ENCODE measurements around the gene SCARB1. TPM values are rescaled to one million over a fixed set of nuclear protein-coding genes. Genes with fewer than 3 reads are reported as not detected.

SCARB1 gene
- total RNA-seq, 2 experiments from 2014 or later = 36.2 to 38.1 TPM

- Mint-ChIP-seq H3K27ac (no peak overlapping the region), H3K9me3 (peaks cover 14% of the 10 kb centered on the region), H3K36me3 (ENCODE audit: low read depth) (peaks cover 3% of the 10 kb centered on the region), H3K4me1 (ENCODE audit: low read depth) (peaks cover 24% of the 10 kb centered on the region), H3K27me3 (peaks cover 6% of the 10 kb centered on the region), H3K4me3 (no peak overlapping the region)
- DNase-seq (no peak), ATAC-seq (no peak)
- CTCF ChIA-PET = interaction anchor here (0.9 to 3.5 kb wide), 4 partner anchors 9 to 31 kb away, joined by 3 to 29 read pairs (median 4); no protein-coding TSS in a partner anchor
- intact Hi-C loops (cut with micrococcal nuclease) = no loop called here
- no peak for TF ChIP-seq CTCF (IDR thresholded peaks at IDR 0.05)
- POLR2A ChIA-PET = interaction anchor here (1.6 kb wide), 1 partner anchor 191 kb away, joined by 3 read pairs; no protein-coding TSS in a partner anchor
These were observed 106.9 kb downstream of the SCARB1 start for GRCh38 chr12:124756760-124757159.

GRCh38 chr12:124756166-124756565, 107.5 kb downstream of the SCARB1 start:
- intact Hi-C loops (cut with micrococcal nuclease) = no loop called here
- peaks cover 14% of the 10 kb centered on the region for H3K9me3 Mint-ChIP-seq
- H3K27me3 Mint-ChIP-seq = peaks cover 9% of the 10 kb centered on the region
- peaks cover 3% of the 10 kb centered on the region for H3K36me3 Mint-ChIP-seq (ENCODE audit: low read depth)
- POLR2A ChIA-PET = interaction anchor here (1.6 kb wide), 1 partner anchor 190 kb away, joined by 3 read pairs; no protein-coding TSS in a partner anchor
- no peak for TF ChIP-seq CTCF (IDR thresholded peaks at IDR 0.05)
- H3K4me1 Mint-ChIP-seq (ENCODE audit: low read depth) = peaks cover 20% of the 10 kb centered on the region
- no peak overlapping the region for H3K4me3 Mint-ChIP-seq
- no peak overlapping the region for H3K27ac Mint-ChIP-seq
- ATAC-seq (no peak), DNase-seq (no peak)
- CTCF ChIA-PET = interaction anchor here (0.9 to 3.5 kb wide), 4 partner anchors 9 to 30 kb away, joined by 3 to 29 read pairs (median 4); no protein-coding TSS in a partner anchor

- intact Hi-C loops (cut with micrococcal nuclease) = no loop called here
- no peak overlapping the region for H3K27ac Mint-ChIP-seq
- peaks cover 3% of the 10 kb centered on the region for H3K36me3 Mint-ChIP-seq (ENCODE audit: low read depth)
- no peak for TF ChIP-seq CTCF (IDR thresholded peaks at IDR 0.05)
- ChIA-PET CTCF (interaction anchor here (0.9 to 3.5 kb wide), 4 partner anchors 10 to 406 kb away, joined by 3 to 29 read pairs (median 4); no protein-coding TSS in a partner anchor), POLR2A (interaction anchor here (1.6 kb wide), 1 partner anchor 190 kb away, joined by 3 read pairs; no protein-coding TSS in a partner anchor)
- H3K4me3 Mint-ChIP-seq = no peak overlapping the region
- H3K27me3 Mint-ChIP-seq = peaks cover 10% of the 10 kb centered on the region
- peaks cover 18% of the 10 kb centered on the region for H3K4me1 Mint-ChIP-seq (ENCODE audit: low read depth)
- ATAC-seq (no peak), DNase-seq (no peak)
- peaks cover 14% of the 10 kb centered on the region for H3K9me3 Mint-ChIP-seq
These were observed 107.9 kb downstream of the SCARB1 start for GRCh38 chr12:124755801-124756148.

GRCh38 chr12:124754949-124755800, 108.5 kb downstream of the SCARB1 start:
- Mint-ChIP-seq H3K4me1 (ENCODE audit: low read depth) (peaks cover 17% of the 10 kb centered on the region), H3K4me3 (no peak overlapping the region), H3K36me3 (ENCODE audit: low read depth) (peaks cover 3% of the 10 kb centered on the region), H3K27me3 (peaks cover 9% of the 10 kb centered on the region), H3K27ac (peak overlapping the region; percentile 10), H3K9me3 (peaks cover 14% of the 10 kb centered on the region)
- CTCF ChIA-PET = interaction anchor here (0.9 to 3.5 kb wide), 4 partner anchors 10 to 406 kb away, joined by 3 to 29 read pairs (median 4); no protein-coding TSS in a partner anchor
- no peak for TF ChIP-seq CTCF (IDR thresholded peaks at IDR 0.05)
- POLR2A ChIA-PET = interaction anchor here (1.1 to 1.6 kb wide), 2 partner anchors 15 to 189 kb away, joined by 3 read pairs; no protein-coding TSS in a partner anchor
- intact Hi-C loops (cut with micrococcal nuclease) = no loop called here
- ATAC-seq = peak; percentile 70
- peak; percentile 31 for DNase-seq
